Loucy (cell line): ENCODE measurements around the gene NAB2.

ENCODE experiments used
- EZH2phosphoT487 ChIP-seq: fragments of 200-600 bp; IDR thresholded peaks from 2 replicates; pipeline ENCODE4 v1.6.1; 2018; ENCODE audit warnings: antibody characterized with exemption, mild to moderate bottlenecking, moderate library complexity, borderline replicate concordance
- TF ChIP-seq, protein P1 (sequence below): fragments of 200-600 bp; sonication (generic); conservative IDR thresholded peaks from 2 replicates; pipeline ENCODE4 v1.5.1; 2014; ENCODE audit warnings: mild to moderate bottlenecking, antibody characterized with exemption, low read length

DNA sequence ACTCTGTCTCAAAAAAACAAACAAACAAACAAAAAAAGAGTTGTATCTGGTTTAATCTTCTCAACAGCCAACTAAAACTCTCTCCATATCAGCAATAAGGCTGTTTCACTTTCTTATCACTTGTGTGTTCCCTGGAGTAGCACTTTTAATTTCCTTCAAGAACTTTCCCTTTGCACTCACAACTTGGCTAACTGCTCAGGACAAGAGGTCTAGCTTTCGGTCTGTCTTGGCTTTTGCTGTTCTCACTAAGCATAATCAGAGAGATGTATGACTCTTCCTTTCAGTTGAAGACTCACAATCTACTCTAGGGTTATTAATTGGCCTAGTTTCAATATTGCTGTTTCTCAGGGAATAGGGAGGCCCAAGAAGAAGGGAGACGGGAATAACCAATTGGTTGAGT lies 22.7 kb upstream of the NAB2 start:
- TF ChIP-seq, protein P1, sequence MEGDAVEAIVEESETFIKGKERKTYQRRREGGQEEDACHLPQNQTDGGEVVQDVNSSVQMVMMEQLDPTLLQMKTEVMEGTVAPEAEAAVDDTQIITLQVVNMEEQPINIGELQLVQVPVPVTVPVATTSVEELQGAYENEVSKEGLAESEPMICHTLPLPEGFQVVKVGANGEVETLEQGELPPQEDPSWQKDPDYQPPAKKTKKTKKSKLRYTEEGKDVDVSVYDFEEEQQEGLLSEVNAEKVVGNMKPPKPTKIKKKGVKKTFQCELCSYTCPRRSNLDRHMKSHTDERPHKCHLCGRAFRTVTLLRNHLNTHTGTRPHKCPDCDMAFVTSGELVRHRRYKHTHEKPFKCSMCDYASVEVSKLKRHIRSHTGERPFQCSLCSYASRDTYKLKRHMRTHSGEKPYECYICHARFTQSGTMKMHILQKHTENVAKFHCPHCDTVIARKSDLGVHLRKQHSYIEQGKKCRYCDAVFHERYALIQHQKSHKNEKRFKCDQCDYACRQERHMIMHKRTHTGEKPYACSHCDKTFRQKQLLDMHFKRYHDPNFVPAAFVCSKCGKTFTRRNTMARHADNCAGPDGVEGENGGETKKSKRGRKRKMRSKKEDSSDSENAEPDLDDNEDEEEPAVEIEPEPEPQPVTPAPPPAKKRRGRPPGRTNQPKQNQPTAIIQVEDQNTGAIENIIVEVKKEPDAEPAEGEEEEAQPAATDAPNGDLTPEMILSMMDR, result no peak
- no peak for TF ChIP-seq EZH2phosphoT487
